ENCODE measurements around the gene ZNF280C. TPM values are rescaled to one million over a fixed set of nuclear protein-coding genes. Genes with fewer than 3 reads are reported as not detected.

ZNF280C gene
- total RNA-seq, 2 donors from 2014 or later, result 2.6 to 2.9 TPM

DNA sequence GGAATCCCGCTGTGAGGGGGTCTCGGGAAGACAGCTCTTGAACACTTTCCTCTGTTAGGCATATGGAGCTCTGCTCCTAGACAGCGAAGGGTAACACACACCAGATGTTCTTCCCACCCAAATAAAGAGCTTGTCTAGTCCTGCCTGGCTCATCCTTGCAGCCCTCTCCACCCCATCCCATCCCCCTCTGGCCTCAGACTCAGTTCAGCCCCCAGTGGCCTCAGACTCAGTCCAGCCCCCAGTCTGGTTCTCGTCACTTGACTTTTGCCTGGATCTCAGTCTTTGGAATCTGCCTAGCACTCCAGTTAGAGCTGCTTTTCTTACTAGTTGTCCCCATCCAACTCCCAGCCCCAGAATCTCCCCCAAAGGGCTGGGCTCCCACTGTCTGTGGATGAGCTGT, 82.0 kb downstream of the ZNF280C start:
- Histone ChIP-seq H3K4me3 (no peak overlapping the region), H3K27ac (no peak overlapping the region), H3K36me3 (replicated peaks in 1 of 2; ENCODE audit: insufficient read depth in 1 of 2, low read depth in 2 of 2) (no peaks in the 10 kb centered on the region), H3K27me3 (no peaks in the 10 kb centered on the region), H3K4me1 (no peaks in the 10 kb centered on the region), H3K9me3 (no peaks in the 10 kb centered on the region)
- no peak for DNase-seq
- TF ChIP-seq POLR2A (IDR thresholded peaks at IDR 0.05), result no peak
- TF ChIP-seq, protein P1, sequence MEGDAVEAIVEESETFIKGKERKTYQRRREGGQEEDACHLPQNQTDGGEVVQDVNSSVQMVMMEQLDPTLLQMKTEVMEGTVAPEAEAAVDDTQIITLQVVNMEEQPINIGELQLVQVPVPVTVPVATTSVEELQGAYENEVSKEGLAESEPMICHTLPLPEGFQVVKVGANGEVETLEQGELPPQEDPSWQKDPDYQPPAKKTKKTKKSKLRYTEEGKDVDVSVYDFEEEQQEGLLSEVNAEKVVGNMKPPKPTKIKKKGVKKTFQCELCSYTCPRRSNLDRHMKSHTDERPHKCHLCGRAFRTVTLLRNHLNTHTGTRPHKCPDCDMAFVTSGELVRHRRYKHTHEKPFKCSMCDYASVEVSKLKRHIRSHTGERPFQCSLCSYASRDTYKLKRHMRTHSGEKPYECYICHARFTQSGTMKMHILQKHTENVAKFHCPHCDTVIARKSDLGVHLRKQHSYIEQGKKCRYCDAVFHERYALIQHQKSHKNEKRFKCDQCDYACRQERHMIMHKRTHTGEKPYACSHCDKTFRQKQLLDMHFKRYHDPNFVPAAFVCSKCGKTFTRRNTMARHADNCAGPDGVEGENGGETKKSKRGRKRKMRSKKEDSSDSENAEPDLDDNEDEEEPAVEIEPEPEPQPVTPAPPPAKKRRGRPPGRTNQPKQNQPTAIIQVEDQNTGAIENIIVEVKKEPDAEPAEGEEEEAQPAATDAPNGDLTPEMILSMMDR (IDR thresholded peaks at IDR 0.05), result no peak
- ATAC-seq, result no peak
- intact Hi-C loops (cut with DNase I), result no loop called here
- WGBS, 2 donors, result 56 to 68% methylated on average over 3 to 4 of the region's 4 CpGs

DNA sequence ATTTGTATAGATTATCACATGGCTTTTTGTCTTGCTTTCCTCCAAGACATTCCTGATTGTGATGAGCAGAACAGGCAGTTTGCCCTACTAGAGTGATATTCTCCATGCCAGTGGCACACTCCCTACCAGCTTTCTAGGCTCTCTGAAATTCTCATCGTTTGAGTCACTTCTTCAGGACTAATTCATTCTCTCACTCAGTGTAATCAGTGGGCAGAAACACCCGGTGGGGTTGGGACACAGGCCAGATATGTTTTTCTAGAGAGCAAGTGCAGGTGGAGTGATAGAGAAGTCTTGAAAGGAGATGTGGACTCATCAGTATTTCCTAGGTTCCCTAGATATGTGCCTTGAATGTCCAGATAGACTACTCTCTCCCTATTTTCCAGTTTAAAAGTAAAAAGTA, 83.8 kb downstream of the ZNF280C start:
- DNase-seq (no peak), ATAC-seq (no peak)
- Histone ChIP-seq H3K27ac (no peak overlapping the region), H3K9me3 (no peaks in the 10 kb centered on the region), H3K36me3 (replicated peaks in 1 of 2; ENCODE audit: insufficient read depth in 1 of 2, low read depth in 2 of 2) (no peaks in the 10 kb centered on the region), H3K4me1 (no peaks in the 10 kb centered on the region), H3K4me3 (no peak overlapping the region), H3K27me3 (no peaks in the 10 kb centered on the region)
- intact Hi-C loops (cut with DNase I), result no loop called here
- 14 to 28% methylated on average over 1 to 2 of the region's 2 CpGs for WGBS, 2 donors
- TF ChIP-seq POLR2A (IDR thresholded peaks at IDR 0.05), result no peak
- TF ChIP-seq, protein P1 (IDR thresholded peaks at IDR 0.05), result no peak

DNA sequence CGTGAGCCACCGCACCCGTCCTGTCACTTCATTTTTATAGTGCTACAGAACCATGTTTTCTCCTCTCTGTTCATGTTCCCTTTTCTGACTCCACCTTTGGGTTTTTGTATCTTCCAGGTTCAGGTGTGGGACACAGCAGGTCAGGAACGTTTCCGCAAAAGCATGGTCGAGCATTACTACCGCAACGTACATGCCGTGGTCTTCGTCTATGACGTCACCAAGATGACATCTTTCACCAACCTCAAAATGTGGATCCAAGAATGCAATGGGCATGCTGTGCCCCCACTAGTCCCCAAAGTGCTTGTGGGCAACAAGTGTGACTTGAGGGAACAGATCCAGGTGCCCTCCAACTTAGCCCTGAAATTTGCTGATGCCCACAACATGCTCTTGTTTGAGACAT, 84.5 kb downstream of the ZNF280C start:
- Histone ChIP-seq H3K27ac (no peak overlapping the region), H3K4me1 (no peaks in the 10 kb centered on the region), H3K36me3 (replicated peaks in 1 of 2; ENCODE audit: insufficient read depth in 1 of 2, low read depth in 2 of 2) (no peaks in the 10 kb centered on the region), H3K27me3 (no peaks in the 10 kb centered on the region), H3K9me3 (no peaks in the 10 kb centered on the region), H3K4me3 (no peak overlapping the region)
- intact Hi-C loops (cut with DNase I), result no loop called here
- DNase-seq (no peak), ATAC-seq (no peak)
- TF ChIP-seq, protein P1 (IDR thresholded peaks at IDR 0.05), result no peak
- no peak for TF ChIP-seq POLR2A (IDR thresholded peaks at IDR 0.05)
- WGBS, 2 donors, result 81 to 83% methylated on average over 7 to 11 of the region's 11 CpGs

DNA sequence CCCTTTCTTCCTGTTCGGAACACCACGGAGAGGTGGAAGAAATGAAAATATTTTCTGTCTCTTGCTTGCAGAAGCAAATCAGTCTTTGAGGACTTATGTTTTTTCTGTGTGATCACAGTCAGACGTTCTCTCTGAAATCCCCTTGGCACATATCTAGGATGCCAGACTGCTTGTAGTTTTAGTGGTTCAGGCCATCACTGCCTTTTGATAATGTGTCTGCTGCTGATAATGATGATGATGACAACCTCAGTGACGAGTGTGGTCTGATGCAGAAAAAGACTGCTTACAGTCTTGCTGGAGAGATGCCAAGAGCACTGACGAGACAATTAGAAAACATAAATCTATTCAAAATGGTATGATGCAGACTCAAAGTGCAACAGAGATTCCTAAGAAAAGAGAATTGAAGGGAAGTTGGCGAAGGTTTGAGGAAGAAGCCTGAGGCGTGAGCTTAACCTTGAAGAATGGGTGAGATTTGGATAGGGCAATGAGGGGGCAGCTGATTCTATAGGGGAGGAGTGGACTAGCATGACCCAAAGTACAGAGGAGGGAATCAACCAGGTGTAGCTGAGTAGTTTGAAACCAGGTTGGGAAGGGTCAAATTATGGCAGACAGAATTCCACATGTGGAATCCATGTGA, 89.0 kb downstream of the ZNF280C start:
- intact Hi-C loops (cut with DNase I), result no loop called here
- no peaks in the 10 kb centered on the region for H3K27me3 ChIP-seq
- ATAC-seq, result no peak
- no peaks in the 10 kb centered on the region for H3K9me3 ChIP-seq
- no peaks in the 10 kb centered on the region for H3K4me1 ChIP-seq
- H3K27ac ChIP-seq, result no peak overlapping the region
- WGBS, 2 donors, result 48 to 49% methylated on average over 7 of the region's 7 CpGs
- H3K4me3 ChIP-seq, result no peak overlapping the region
- DNase-seq, result no peak
- no peaks in the 10 kb centered on the region for H3K36me3 ChIP-seq (replicated peaks in 1 of 2; ENCODE audit: insufficient read depth in 1 of 2, low read depth in 2 of 2)
- TF ChIP-seq POLR2A (IDR thresholded peaks at IDR 0.05), result no peak
- TF ChIP-seq, protein P1 (IDR thresholded peaks at IDR 0.05), result no peak

DNA sequence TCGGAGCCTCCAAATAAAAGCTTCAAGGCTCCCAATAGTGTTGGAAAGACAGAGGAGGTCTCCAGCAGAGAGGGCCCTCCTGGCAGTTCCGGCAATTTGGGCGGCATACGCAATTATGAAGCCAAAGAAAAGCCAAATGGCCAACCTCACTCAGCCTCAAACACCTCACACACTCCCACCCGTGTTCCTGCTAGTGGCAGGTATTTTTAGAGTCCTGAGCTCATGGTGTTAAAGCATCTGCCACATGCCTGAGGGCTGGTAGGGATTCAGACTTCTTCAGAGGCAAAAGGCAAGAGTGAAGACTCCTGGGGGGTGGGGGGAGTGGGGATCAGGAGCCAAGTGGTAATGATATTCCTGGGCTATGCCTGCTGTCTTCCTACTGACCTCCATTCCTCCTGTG, 89.5 kb downstream of the ZNF280C start:
- intact Hi-C loops (cut with DNase I), result no loop called here
- H3K4me1 ChIP-seq, result no peaks in the 10 kb centered on the region
- H3K27me3 ChIP-seq, result no peaks in the 10 kb centered on the region
- no peak overlapping the region for H3K27ac ChIP-seq
- DNase-seq, result no peak
- TF ChIP-seq, protein P1 (IDR thresholded peaks at IDR 0.05), result no peak
- no peak for TF ChIP-seq POLR2A (IDR thresholded peaks at IDR 0.05)
- ATAC-seq, result no peak
- no peaks in the 10 kb centered on the region for H3K9me3 ChIP-seq
- no peak overlapping the region for H3K4me3 ChIP-seq
- no peaks in the 10 kb centered on the region for H3K36me3 ChIP-seq (replicated peaks in 1 of 2; ENCODE audit: insufficient read depth in 1 of 2, low read depth in 2 of 2)
- WGBS, 2 donors, result 70 to 78% methylated on average over 5 of the region's 5 CpGs

All from body of pancreas (tissue), 4 donors.